HepG2 (cell line): ENCODE results near the gene LYSMD3. TPM values are rescaled to one million over a fixed set of nuclear protein-coding genes. Genes with fewer than 3 reads are reported as not detected.
A peak's percentile ranks its signal among the peaks of the same experiment; 100 is the strongest.

Source experiments
- AKAP8 ChIP-seq: sonication (generic); formaldehyde crosslinking; IDR thresholded peaks from 2 replicates; pipeline ENCODE4 v1.5.1; 2020; ENCODE audit warnings: mild to moderate bottlenecking, missing genetic modification reagents
- CHD4 ChIP-seq: fragments of 200-600 bp; sonication (generic); IDR thresholded peaks from 2 replicates; pipeline ENCODE4 v1.7.0; 2017; ENCODE audit warnings: mild to moderate bottlenecking, low read length, borderline replicate concordance
- DNMT1 ChIP-seq: sonication (generic); formaldehyde crosslinking; IDR thresholded peaks from 2 replicates; pipeline ENCODE4 v1.5.1; 2020; ENCODE audit warnings: mild to moderate bottlenecking, missing genetic modification reagents
- E2F2 ChIP-seq: sonication (generic); formaldehyde crosslinking; IDR thresholded peaks from 2 replicates; pipeline ENCODE4 v1.4.0; 2020; ENCODE audit warnings: missing genetic modification reagents, borderline replicate concordance
- FOXP1 ChIP-seq, 2 experiments: fragments of 450-650 bp in 1 of 2; IDR thresholded peaks; 2 replicates each; pipeline ENCODE4 v1.6.1; 2017 to 2018; ENCODE audit warnings: antibody characterized with exemption in 1 of 2
- MYC ChIP-seq: sonication (generic); formaldehyde crosslinking; IDR thresholded peaks from 2 replicates; pipeline ENCODE4 v1.9.0; 2021; ENCODE audit warnings: missing genetic modification reagents, borderline replicate concordance
- PBX3 ChIP-seq: sonication (generic); formaldehyde crosslinking; IDR thresholded peaks from 2 replicates; pipeline ENCODE4 v1.8.1; 2023; ENCODE audit warnings: missing genetic modification reagents, inconsistent platforms, borderline replicate concordance
- RFX1 ChIP-seq: fragments of 450-650 bp; IDR thresholded peaks from 2 replicates; pipeline ENCODE4 v1.6.1; 2017
- TRIM24 ChIP-seq: sonication (generic); formaldehyde crosslinking; IDR thresholded peaks from 2 replicates; pipeline ENCODE4 v1.8.0; 2022; ENCODE audit warnings: mild to moderate bottlenecking, missing genetic modification reagents
- ZFP36L1 ChIP-seq: sonication (generic); formaldehyde crosslinking; IDR thresholded peaks from 2 replicates; pipeline ENCODE4 v1.8.0; 2022; ENCODE audit warnings: mild to moderate bottlenecking, missing genetic modification reagents, moderate library complexity
- ZMYM3 ChIP-seq: sonication (generic); formaldehyde crosslinking; IDR thresholded peaks from 2 replicates; pipeline ENCODE4 v1.5.1; 2020; ENCODE audit warnings: mild to moderate bottlenecking, missing genetic modification reagents
- ZNF256 ChIP-seq: sonication (generic); formaldehyde crosslinking; conservative IDR thresholded peaks from 2 replicates; pipeline ENCODE4 v1.4.0; 2020; ENCODE audit warnings: missing genetic modification reagents
- ZNF367 ChIP-seq: sonication (generic); formaldehyde crosslinking; IDR thresholded peaks from 2 replicates; pipeline ENCODE4 v1.4.0; 2020; ENCODE audit warnings: missing genetic modification reagents, borderline replicate concordance
- ZNF768 ChIP-seq: sonication (generic); formaldehyde crosslinking; IDR thresholded peaks from 2 replicates; pipeline ENCODE4 v1.4.0; 2020; ENCODE audit warnings: missing genetic modification reagents
- ZNF883 ChIP-seq: sonication (generic); formaldehyde crosslinking; IDR thresholded peaks from 2 replicates; pipeline ENCODE4 v1.5.1; 2020; ENCODE audit warnings: mild to moderate bottlenecking, missing genetic modification reagents; ENCODE audit errors: not compliant biosample characterization
- polyA plus RNA-seq, 8 experiments: library from polyadenylated mRNA; depleted of rRNA in 3 of 8; stranded (reverse) in 7 of 8; unstranded in 1 of 8; fragments of >200 nt; fragmentation: Illumina TruSeq in 4 of 8; extraction: Trizol in 4 of 8; gene quantifications; 2 replicates each; pipeline versions ENCODE4 v1.2.1 to v1.2.3, GENCODE V29; 2011 to 2016; ENCODE audit warnings: low read depth in 4 of 8, missing spikeins in 1 of 8, mixed read lengths in 1 of 8; ENCODE audit not compliant: insufficient read depth in 1 of 8
- total RNA-seq, 5 experiments: library from RNA; depleted of rRNA; stranded (reverse); fragments of >200 nt; fragmentation: Illumina TruSeq; extraction: Trizol; gene quantifications; 2 replicates each; pipeline ENCODE4 v1.2.3, GENCODE V29; 2016; ENCODE audit warnings: low read depth in 1 of 5
- TF ChIP-seq, protein P1 (sequence below), 2 experiments: fragments of 450-650 bp in 1 of 2; sonication (generic) in 1 of 2; formaldehyde crosslinking in 1 of 2; IDR thresholded peaks; 2 replicates each; pipeline versions ENCODE4 v1.6.1 to v1.8.0; 2016 to 2022; ENCODE audit warnings: antibody characterized with exemption in 1 of 2, mild to moderate bottlenecking in 1 of 2, missing genetic modification reagents in 1 of 2

The LYSMD3 gene
- total and polyA plus RNA-seq, 2 of the 13 experiments (the other 11 are each of a cell fraction or from before 2014, with no cell fraction given) = 9.1 to 13.8 TPM

DNA sequence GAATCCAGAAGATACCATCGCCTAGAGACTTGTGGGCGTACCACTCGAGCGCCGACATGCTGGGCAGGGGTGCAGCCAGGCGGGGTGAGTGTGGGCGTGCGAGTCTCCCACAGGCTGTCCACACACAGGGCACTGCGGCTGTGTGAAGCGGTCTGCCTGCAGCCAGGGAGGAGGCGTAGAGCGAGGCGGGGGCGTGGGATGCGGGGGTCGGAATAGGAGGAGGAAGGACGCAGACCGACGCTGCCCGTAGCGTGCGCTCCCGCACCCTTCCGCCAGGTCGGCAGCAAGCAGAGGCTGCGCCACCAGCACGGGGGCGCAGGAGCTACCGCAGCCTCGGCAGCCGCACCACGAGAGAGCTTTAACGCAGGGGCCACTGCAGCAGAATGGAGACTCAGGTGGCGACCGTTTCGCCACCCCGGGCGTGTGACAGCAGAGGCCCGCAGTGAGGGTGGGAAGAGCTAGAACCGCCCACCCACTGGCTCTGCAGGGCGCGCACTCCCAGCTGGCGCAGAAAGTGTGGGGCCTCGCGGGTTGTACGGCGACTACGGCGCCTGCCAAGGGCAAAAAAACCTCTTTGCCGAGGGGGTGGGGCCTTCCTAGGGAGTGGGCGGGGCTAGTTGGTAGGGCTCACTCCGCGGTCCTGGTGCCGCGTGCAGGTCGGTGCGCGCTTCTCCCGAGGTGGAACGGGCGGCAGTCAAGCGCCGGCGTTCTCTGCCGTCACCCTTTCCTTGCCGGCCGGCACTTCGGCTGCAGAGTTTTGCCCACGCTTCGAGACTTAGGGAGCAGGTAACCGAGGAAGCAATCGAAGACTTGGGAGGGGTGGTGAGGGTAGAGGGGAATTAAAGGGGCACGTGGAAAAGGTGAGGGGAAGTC is 54.9 kb downstream of the LYSMD3 start, which contains the start of the genes MBLAC2 and POLR3G (continued):
- TF ChIP-seq TRIM24 (CRISPR knock-in tag) (no peak), CHD4 (no peak), ZNF367 (CRISPR knock-in tag) (no peak), FOXP1 (IDR thresholded peaks at IDR 0.05) (no peak), FOXP1 (CRISPR knock-in tag; IDR thresholded peaks at IDR 0.05) (no peak), DNMT1 (no peak), ZNF768 (CRISPR knock-in tag) (peak; percentile 57; the same call in 1 of the 2 replicates), ZNF883 (peak; percentile 75), MYC (CRISPR knock-in tag) (peak; percentile 79), ZMYM3 (peak; percentile 5; the same call in 1 of the 2 replicates), AKAP8 (CRISPR knock-in tag) (peak; percentile 65; the same call in 1 of the 2 replicates), ZNF256 (CRISPR knock-in tag) (no peak), PBX3 (CRISPR knock-in tag) (no peak), E2F2 (CRISPR knock-in tag) (no peak), ZFP36L1 (CRISPR knock-in tag) (peak; percentile 83; the same call in 1 of the 2 replicates), RFX1 (no peak)
- TF ChIP-seq, protein P1, sequence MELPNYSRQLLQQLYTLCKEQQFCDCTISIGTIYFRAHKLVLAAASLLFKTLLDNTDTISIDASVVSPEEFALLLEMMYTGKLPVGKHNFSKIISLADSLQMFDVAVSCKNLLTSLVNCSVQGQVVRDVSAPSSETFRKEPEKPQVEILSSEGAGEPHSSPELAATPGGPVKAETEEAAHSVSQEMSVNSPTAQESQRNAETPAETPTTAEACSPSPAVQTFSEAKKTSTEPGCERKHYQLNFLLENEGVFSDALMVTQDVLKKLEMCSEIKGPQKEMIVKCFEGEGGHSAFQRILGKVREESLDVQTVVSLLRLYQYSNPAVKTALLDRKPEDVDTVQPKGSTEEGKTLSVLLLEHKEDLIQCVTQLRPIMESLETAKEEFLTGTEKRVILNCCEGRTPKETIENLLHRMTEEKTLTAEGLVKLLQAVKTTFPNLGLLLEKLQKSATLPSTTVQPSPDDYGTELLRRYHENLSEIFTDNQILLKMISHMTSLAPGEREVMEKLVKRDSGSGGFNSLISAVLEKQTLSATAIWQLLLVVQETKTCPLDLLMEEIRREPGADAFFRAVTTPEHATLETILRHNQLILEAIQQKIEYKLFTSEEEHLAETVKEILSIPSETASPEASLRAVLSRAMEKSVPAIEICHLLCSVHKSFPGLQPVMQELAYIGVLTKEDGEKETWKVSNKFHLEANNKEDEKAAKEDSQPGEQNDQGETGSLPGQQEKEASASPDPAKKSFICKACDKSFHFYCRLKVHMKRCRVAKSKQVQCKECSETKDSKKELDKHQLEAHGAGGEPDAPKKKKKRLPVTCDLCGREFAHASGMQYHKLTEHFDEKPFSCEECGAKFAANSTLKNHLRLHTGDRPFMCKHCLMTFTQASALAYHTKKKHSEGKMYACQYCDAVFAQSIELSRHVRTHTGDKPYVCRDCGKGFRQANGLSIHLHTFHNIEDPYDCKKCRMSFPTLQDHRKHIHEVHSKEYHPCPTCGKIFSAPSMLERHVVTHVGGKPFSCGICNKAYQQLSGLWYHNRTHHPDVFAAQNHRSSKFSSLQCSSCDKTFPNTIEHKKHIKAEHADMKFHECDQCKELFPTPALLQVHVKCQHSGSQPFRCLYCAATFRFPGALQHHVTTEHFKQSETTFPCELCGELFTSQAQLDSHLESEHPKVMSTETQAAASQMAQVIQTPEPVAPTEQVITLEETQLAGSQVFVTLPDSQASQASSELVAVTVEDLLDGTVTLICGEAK (IDR thresholded peaks at IDR 0.05) = no peak
- TF ChIP-seq, protein P1 (CRISPR knock-in tag; IDR thresholded peaks at IDR 0.05) = no peak; the same call in 1 of the 2 replicates
